NCI-H345 treated with DMSO at 0.1 percent for 48 hours (cell line): Measurements from ENCODE around the gene MED29.

ENCODE experiments used
- DNase-seq: peaks from one replicate; lab custom pipeline; 2025; ENCODE audit not compliant: unreplicated experiment; lab: John Stamatoyannopoulos, UW

The MED29 gene

DNA sequence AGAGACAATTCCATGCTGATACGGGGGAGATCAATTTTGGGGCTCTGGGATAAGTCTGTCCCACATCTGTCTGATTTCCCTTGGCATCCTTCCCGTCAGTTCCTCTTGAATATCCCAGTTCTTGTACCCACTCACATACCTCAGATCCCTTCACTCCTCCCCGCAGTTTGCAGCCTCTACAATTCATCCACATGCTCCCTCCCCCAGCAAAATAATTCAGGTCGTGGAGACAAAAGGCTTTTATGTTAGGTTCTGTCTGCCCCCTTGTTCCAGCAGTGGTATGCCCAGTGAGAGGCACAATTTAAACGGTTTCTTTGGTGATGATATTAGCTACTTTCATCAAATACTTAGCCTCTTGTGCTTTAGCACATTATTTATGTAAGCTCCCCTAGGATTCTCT lies 35.0 kb downstream of the MED29 start:
- no peak for DNase-seq

GRCh38 chr19:39427707-39428106 lies 36.5 kb downstream of the MED29 start:
- no peak for DNase-seq

- DNase-seq, result no peak
These were observed 37.3 kb downstream of the MED29 start for GRCh38 chr19:39428283-39429112.

GRCh38 chr19:39430675-39431593 lies 39.8 kb downstream of the MED29 start:
- no peak for DNase-seq

GRCh38 chr19:39432677-39433025 lies 41.5 kb downstream of the MED29 start:
- no peak for DNase-seq

GRCh38 chr19:39433480-39434079 lies 42.4 kb downstream of the MED29 start:
- no peak for DNase-seq

DNA sequence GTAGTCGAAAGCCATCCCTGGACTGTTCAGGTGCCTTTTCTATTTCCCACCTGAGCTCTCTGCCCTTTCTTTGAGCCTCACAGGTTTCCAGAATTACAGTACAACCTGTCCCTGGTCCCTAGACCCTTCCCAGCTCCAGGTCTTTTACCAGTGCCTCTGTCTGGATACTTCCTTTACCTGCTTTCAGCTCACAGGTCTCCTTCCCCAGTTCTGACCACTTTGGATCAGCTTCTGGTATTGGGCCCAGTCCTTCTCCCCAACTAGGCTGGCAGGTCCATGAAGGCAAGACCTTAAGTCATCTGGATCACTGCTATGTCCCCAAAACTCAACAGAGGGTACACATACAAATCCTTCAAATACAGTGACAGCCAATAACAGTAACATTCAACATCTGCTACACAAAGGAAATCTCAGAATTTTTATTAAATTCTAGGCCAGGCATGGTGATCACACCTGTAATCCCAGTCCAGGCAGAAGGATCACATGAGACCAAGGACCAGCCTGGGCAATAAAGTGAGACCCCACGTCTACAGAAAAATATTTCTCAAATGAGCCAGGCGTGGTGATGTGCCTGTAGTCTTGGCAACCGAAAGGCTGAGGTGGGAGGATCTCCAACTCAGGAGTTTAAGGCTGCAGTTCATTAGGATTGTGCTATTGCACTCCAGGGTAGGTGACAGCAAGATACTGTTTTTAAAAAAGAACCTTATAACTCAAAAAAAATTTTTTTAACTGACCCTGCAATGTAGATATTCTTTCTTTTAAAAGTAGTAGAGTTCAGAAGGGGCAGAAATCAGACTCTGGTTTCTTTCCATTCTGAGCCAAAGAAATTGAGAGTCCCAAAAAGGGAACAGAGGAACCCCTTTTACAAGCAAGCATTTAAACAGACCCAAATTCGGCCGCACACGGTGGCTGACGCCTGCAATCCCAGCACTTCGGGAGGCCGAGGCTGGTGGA lies 43.2 kb downstream of the MED29 start:
- DNase-seq, result no peak

DNA sequence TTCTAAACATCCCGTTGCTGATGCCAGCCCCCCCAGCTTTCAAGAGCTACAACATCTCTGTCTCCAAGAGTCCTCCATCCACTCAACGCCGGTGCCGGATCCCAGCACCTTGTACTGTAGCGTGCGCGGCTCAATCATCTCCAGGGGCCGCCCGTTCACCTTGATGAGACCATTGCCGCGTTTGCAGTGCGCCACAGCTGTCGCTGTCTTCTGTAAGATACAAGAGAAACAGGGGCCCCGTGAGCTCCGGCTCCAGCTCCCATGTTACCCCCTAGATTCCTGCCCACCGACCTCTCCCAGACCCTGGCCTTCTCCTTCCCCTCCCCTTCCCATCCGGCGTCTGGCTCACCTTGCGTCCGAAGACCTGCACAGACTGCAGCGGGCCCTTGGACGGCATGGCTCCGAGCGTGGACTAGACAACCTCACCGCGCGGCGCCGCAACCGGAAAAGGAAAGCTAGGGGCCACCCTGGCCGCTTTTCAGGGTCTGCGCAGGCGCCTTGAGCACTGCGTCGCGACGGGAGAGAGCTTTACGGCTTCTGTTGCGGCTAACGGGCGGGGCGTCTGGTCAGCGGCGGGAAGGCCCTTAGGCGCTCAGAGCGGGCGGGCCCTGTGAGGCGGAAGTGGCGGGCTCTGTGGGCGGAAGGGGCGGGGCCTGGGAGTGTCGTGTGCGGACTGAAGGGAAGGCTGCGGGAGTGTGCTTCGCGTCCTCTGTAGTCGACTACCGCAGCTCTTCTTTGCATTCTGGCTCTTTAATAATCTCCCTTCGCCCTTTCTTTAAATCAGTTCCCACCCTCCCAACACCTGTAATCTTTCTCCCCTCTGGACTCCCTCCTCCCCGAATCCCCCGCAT lies 44.5 kb downstream of the MED29 start, which contains the start of gene RPS16:
RPS16 (minus strand) TSS at position 451 of the 851 bp plus-strand sequence; CDS start at position 397, 54 bp downstream.
- DNase-seq, result peak; percentile 100

- no peak for DNase-seq
These were observed 45.2 kb downstream of the MED29 start for GRCh38 chr19:39436350-39436716.

DNA sequence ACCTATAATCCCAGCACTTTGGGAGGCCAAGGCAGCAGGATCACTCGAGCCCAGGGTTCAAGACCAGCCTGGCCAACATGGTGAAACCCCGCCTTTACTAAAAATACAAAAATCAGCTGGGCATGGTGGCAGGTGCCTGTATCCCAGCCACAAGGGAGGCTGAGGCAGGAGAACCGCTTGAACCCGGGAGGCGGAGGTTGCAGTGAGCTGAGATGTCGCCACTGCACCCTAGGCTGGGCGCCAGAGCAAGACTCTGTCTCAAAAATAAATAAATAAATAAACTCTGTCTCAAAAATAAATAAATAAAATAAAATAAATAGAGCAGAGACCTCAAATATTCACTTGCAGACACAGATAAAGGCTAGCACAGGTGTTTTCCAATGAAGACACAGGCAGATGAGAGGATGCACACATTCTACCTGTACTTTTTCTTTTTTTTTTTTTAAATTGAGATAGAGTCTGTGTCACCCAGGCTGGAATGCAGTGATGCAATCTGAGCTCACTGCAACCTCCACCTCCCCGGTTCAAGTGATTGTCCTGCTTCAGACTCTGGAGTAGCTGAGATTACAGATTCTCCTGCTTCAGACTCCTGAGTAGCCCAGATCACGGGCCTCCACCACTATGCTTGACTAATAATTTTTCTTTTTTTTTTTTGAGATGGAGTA lies 47.2 kb downstream of the MED29 start:
- no peak for DNase-seq

DNA sequence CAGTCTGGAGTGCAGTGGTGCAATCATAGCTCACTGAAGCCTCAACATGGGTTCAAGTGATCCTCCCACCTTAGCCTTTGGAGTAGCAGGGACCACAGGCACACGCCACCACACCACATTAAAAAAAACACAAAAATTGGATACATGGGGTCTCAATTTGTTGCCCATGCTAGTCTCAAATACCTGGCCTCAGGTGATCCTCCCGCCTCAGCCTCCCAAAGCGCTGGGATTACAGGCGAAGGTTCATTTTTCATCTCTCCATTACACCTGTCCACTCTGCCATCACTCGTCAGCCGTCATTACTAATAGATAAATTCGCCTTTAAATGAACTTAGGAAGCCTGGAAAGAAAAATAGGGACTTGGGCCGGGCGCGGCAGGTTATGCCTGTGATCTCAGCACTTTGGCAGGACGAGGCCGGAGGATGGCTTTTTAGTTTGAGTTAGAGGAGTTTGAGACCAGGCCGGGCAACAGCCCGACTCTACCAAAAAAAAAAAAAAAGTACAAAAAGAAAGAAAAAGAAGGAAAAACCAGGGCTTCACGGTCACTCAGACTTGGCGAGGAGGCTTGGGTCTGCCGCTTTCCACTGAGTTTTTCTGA lies 53.5 kb downstream of the MED29 start:
- DNase-seq, result peak; percentile 26

- DNase-seq, result peak; percentile 100
These were observed 54.3 kb downstream of the MED29 start, which contains the start of gene SUPT5H for GRCh38 chr19:39445196-39446111. SUPT5H (plus strand) TSS chr19:39445582; CDS start chr19:39445891, 309 bp downstream.

- no peak for DNase-seq
These were observed 55.3 kb downstream of the MED29 start for GRCh38 chr19:39446365-39447084.

GRCh38 chr19:39448271-39448670 lies 57.1 kb downstream of the MED29 start:
- DNase-seq, result no peak

DNA sequence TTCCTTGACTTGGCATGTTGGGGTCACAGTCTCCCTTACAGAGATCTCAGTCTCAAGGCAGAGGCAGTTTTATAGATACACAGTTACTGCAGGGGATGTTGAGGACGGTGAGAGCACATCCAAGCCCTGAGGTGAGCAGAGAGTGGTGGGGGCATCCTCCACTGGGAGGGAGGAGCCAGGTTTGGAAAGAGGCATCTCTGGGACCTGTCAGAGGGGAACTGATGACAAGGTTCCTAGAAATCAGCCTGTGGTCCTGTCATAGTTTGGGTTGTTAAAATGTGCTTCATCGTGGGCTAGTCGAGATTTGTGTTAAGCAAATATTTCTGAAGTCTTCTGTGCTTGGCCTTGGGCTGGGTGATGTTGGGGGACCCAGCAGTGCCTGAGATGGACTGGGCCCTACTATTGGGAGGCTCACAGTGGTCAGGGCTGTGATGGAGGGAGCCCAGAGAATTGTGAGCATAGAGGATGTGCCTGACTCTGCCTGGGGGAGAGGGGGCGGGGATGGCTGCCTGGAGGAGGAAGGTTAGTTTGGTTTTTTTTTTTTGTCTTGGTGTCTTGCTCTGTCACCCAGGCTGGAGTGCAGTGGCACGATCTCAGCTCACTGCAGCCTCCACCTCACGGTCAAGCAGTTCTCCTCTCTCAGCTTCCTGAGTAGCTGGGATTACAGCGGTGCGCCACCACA lies 58.1 kb downstream of the MED29 start:
- DNase-seq, result no peak
